C4-2B (cell line): ENCODE results near the gene ETF1.
A peak's percentile ranks its signal among the peaks of the same experiment; 100 is the strongest.

Experiments used
- H3K27ac ChIP-seq: fragments of 450-650 bp; 2 replicates; pipeline ENCODE4 v1.5.1; 2017
- CTCF ChIP-seq: fragments of 450-650 bp; conservative IDR thresholded peaks from 2 replicates; pipeline ENCODE4 v1.5.1; 2017; ENCODE audit warnings: mild to moderate bottlenecking
- ZFX ChIP-seq: fragments of 450-650 bp; IDR thresholded peaks from 2 replicates; pipeline ENCODE4 v1.6.1; 2017

The ETF1 gene

GRCh38 chr5:138465261-138466124 is 77.5 kb downstream of the ETF1 start, which contains the start of gene EGR1:
Gene EGR1, plus strand, starts transcription at chr5:138465479. Its CDS starts 283 bp downstream, at chr5:138465762.
- H3K27ac ChIP-seq: peak within 1 kb of the TSS; percentile 89
- no peak; the same call in 1 of the 2 replicates for TF ChIP-seq CTCF
- no peak for TF ChIP-seq ZFX

GRCh38 chr5:138464388-138465260 is 78.4 kb downstream of the ETF1 start:
- TF ChIP-seq CTCF: peak; percentile 88
- no peak; the same call in 1 of the 2 replicates for TF ChIP-seq ZFX
- peak overlapping the region; percentile 89 for H3K27ac ChIP-seq

- TF ChIP-seq ZFX (no peak), CTCF (peak; percentile 99)
These were observed 79.0 kb downstream of the ETF1 start for GRCh38 chr5:138464008-138464387.

GRCh38 chr5:138463419-138464007 is 79.5 kb downstream of the ETF1 start:
- peak overlapping the region; percentile 89 for H3K27ac ChIP-seq
- TF ChIP-seq ZFX (no peak), CTCF (no peak)

More at GRCh38 chr5:138464008-138464387, 79.0 kb downstream of the ETF1 start:
- peak overlapping the region; percentile 89 for H3K27ac ChIP-seq

- TF ChIP-seq ZFX (no peak), CTCF (no peak; the same call in 1 of the 2 replicates)
- peak overlapping the region; percentile 15; the same call in 1 of the 2 replicates for H3K27ac ChIP-seq
These were observed 81.5 kb downstream of the ETF1 start for GRCh38 chr5:138461343-138462125.

GRCh38 chr5:138460032-138460693 is 82.9 kb downstream of the ETF1 start:
- H3K27ac ChIP-seq: no peak overlapping the region
- TF ChIP-seq CTCF: no peak
- TF ChIP-seq ZFX: no peak
